GM19328 (cell line): Measurements from ENCODE around the gene GRIN2A.

Experiments
- ATAC-seq: cut with Tn5 transposase; IDR thresholded peaks from one replicate; pipeline ENCODE4 v1.9.1; 2021; ENCODE audit warnings: mild to moderate bottlenecking, moderate library complexity; ENCODE audit not compliant: unreplicated experiment

Gene GRIN2A

DNA sequence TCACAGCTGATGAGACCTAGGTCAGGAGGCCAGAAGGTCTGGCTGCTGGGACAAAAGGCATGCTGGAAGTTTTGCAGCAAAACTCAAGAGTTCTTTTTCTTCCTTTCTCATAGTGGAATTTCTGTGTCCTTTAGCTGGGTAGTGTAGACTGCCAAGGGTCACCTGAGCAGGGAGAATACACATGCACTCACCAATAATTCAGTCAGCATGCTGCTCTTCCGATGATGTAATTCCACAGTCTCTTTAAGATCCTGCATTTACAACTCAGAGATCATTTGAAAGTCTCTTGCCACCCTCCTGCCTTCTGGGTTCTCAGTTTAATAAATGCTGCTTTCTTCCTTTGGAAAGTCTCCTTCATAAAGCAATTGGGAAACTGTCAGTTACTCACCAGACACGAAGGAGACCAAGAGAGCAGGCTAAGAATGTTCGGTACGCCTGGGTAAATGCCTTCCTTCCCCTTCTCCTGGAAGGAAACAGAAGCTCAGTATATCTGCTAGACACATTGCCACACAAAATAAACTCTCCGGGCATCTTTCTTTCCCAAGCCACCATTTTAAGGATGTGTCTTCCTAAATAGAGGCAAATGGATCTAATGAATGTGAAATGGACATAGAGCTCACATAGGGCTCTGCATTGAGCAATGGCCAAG lies 473.1 kb downstream of the GRIN2A start:
- no peak for ATAC-seq

DNA sequence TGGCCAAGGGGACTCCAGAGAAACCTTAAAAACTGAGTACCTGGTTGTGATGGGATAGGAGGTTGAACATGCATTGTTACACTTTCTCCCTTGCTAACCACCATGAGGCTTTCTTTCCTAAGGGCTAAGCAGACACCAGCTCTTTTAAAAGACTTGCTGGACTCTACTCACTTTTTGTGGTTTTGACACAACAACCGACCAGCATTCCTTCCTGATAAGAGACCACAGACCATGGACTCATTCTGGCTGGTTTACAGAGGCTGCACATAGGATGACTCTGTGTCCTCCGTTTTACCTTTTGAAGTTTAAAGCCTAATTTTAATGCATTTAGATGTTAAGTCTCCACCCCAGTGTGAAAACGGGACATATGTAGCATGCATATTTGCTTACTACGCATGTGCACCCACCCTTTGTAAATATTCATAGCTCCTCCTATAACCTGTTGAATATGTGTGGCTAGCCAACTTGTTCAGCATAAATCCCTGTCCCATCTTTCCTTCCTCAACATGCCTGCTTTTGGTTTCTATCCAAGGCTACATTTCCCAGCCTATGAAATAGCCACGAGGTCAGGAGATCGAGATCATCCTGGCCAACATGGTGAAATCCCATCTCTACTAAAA lies 475.9 kb downstream of the GRIN2A start:
- no peak for ATAC-seq

DNA sequence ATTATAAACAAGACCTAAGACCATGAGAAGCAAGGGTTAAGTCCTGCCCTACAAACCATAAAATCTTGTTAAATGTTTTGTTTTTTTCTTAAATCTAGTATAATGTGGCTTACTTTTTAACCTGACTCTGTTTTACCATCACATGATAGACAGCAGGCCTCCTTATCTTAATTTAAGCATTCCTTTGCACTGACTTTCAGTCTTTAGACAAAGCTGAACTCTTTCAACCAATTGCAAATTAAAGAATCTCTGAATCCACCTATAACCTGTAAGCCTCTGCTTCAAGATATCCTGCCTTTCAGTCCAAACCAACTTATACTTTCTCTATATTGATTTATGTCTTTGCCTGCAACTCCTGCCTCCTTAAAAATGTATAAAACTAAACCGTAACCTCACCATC lies 478.5 kb downstream of the GRIN2A start:
- ATAC-seq, result no peak
